ENCODE measurements around the gene KLHL4.
"Not testable (repeated sequence)": the region's sequence is repeated elsewhere in the genome, so short reads cannot be mapped to it uniquely, and the experiment has no call there.

The KLHL4 gene

DNA sequence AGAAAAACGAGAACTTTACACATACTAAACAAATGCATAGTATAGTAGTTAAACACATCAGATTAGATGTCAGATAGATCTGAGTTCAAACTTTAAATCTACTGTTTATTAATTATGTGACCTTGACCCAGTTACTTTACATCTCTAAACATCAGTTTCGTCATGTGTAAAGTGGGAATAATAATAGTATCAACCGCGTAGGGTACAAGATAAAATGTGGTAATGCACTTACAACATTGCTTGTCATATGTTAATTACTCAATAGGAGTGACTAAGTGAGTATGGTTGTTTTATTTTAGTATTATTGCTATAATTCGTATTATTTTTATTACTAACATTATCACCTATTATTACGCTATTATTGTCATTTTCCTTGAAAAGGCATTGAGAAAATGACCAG, 144.2 kb downstream of the KLHL4 start:
- H3K9ac ChIP-seq (ENCODE audit: low read length) = no peak overlapping the region
- no peak overlapping the region for H3K4me3 ChIP-seq (ENCODE audit: low read length)
- H3K36me3 ChIP-seq (ENCODE audit: control insufficient read depth, insufficient read depth, low read length, severe bottlenecking) = no peaks in the 10 kb centered on the region
- H3K9me3 ChIP-seq (ENCODE audit: control insufficient read depth, low read length) = no peaks in the 10 kb centered on the region
- H3K4me1 ChIP-seq (ENCODE audit: control insufficient read depth, insufficient read depth, low read length) = no peaks in the 10 kb centered on the region
- no peak for DNase-seq (ENCODE audit: low read depth)
- H3K27me3 ChIP-seq (replicated peaks; ENCODE audit: control insufficient read depth, insufficient read depth, low read length) = no peaks in the 10 kb centered on the region

DNA sequence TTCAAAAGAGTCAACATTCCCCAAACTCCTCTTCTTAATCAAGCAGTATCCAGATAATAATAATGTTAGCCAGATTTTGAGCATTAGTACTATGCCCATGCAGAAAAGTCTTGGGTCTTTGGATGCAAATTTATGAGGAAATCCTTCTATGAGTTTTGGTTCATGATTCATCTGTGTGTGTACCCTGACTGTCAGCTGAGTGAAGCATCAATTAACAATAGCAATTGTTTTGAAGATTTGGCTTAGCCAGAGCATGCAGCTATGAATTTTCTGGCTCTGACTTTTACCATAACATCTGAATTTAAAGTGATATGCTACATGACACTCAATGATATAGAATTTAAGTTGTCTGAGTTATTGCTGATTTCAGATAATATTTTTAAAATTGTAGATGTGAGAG, 145.8 kb downstream of the KLHL4 start:
- H3K27me3 ChIP-seq (replicated peaks; ENCODE audit: control insufficient read depth, insufficient read depth, low read length) = peaks cover 4% of the 10 kb centered on the region
- no peaks in the 10 kb centered on the region for H3K36me3 ChIP-seq (ENCODE audit: control insufficient read depth, insufficient read depth, low read length, severe bottlenecking)
- no peak overlapping the region for H3K4me3 ChIP-seq (ENCODE audit: low read length)
- H3K9ac ChIP-seq (ENCODE audit: low read length) = no peak overlapping the region
- H3K9me3 ChIP-seq (ENCODE audit: control insufficient read depth, low read length) = no peaks in the 10 kb centered on the region
- DNase-seq (ENCODE audit: low read depth) = no peak
- H3K4me1 ChIP-seq (ENCODE audit: control insufficient read depth, insufficient read depth, low read length) = no peaks in the 10 kb centered on the region

DNA sequence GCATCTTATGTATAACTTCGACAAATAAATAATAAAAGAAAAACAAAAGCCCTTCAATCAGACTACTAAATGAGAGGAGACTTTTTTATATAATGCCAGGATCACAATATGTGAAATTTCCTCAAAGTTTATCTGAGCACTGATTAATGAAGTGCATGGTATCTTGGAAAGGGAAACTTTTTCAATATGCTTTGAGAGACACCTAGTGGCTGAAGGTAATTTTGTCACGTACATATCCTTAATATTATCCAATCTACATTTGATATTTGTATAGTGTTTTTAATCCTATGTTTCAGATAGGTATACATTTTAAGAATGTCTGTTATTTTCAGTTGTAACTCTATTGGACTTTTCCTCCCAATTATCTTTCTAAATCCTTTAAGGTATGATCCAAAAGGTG, 146.8 kb downstream of the KLHL4 start:
- H3K9ac ChIP-seq (ENCODE audit: low read length) = no peak overlapping the region
- H3K27me3 ChIP-seq (replicated peaks; ENCODE audit: control insufficient read depth, insufficient read depth, low read length) = peaks cover 4% of the 10 kb centered on the region
- H3K4me3 ChIP-seq (ENCODE audit: low read length) = no peak overlapping the region
- H3K9me3 ChIP-seq (ENCODE audit: control insufficient read depth, low read length) = no peaks in the 10 kb centered on the region
- peak; percentile 24 for DNase-seq (ENCODE audit: low read depth)
- no peaks in the 10 kb centered on the region for H3K4me1 ChIP-seq (ENCODE audit: control insufficient read depth, insufficient read depth, low read length)
- no peaks in the 10 kb centered on the region for H3K36me3 ChIP-seq (ENCODE audit: control insufficient read depth, insufficient read depth, low read length, severe bottlenecking)

DNA sequence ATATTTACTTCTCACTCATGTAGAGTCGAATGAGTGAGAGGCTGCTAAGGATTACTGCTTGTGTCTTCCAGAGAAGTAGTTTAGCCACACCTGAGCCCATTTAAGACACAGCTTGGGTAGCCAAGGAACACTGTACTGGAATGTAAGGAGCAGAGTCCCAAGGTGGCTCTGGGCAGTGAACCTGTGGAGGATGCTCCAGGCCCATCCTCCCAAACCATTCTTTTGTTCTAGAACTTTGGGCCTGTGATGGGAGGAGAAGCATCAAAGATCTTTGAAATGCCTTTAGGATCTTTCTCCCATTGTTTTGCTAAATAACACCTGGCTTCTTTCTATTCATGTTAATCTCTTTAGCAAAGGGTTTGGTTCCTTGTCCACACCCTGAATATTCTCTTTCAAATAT, 162.2 kb downstream of the KLHL4 start:
- H3K4me1 ChIP-seq (ENCODE audit: control insufficient read depth, insufficient read depth, low read length) = no peaks in the 10 kb centered on the region
- H3K4me3 ChIP-seq (ENCODE audit: low read length) = no peak overlapping the region
- no peaks in the 10 kb centered on the region for H3K36me3 ChIP-seq (ENCODE audit: control insufficient read depth, insufficient read depth, low read length, severe bottlenecking)
- no peaks in the 10 kb centered on the region for H3K9me3 ChIP-seq (ENCODE audit: control insufficient read depth, low read length)
- no peak overlapping the region for H3K9ac ChIP-seq (ENCODE audit: low read length)
- DNase-seq (ENCODE audit: low read depth) = no peak
- H3K27me3 ChIP-seq (replicated peaks; ENCODE audit: control insufficient read depth, insufficient read depth, low read length) = peaks cover 4% of the 10 kb centered on the region

DNA sequence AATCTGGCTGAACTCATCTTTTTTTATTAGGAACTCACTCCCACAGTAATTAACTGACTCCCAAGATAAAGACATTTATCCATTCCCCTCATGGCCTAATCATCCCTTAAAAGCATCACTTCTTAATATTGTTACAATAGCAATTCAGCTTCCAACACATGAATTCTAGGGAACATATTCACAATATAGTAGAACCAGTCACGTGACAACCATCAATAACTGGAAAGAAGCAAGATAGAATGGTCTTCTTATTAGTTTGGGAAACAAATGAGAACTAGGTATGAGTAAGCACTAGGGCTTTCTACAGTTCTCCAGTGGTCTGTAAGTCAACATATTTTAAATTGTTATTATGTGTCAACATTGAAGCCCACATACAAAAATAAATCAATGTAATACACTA, 170.1 kb downstream of the KLHL4 start:
- H3K4me3 ChIP-seq (ENCODE audit: low read length) = no peak overlapping the region
- H3K9me3 ChIP-seq (ENCODE audit: control insufficient read depth, low read length) = peaks cover 2% of the 10 kb centered on the region
- H3K4me1 ChIP-seq (ENCODE audit: control insufficient read depth, insufficient read depth, low read length) = no peaks in the 10 kb centered on the region
- DNase-seq (ENCODE audit: low read depth) = no peak
- no peak overlapping the region for H3K9ac ChIP-seq (ENCODE audit: low read length)
- H3K36me3 ChIP-seq (ENCODE audit: control insufficient read depth, insufficient read depth, low read length, severe bottlenecking) = no peaks in the 10 kb centered on the region
- no peaks in the 10 kb centered on the region for H3K27me3 ChIP-seq (replicated peaks; ENCODE audit: control insufficient read depth, insufficient read depth, low read length)

GRCh38 chrX:87688113-87688748, 170.6 kb downstream of the KLHL4 start:
- H3K27me3 ChIP-seq (replicated peaks; ENCODE audit: control insufficient read depth, insufficient read depth, low read length); H3K9me3 ChIP-seq (ENCODE audit: control insufficient read depth, low read length); H3K36me3 ChIP-seq (ENCODE audit: control insufficient read depth, insufficient read depth, low read length, severe bottlenecking); H3K4me1 ChIP-seq (ENCODE audit: control insufficient read depth, insufficient read depth, low read length); H3K4me3 ChIP-seq (ENCODE audit: low read length); H3K9ac ChIP-seq (ENCODE audit: low read length); DNase-seq (ENCODE audit: low read depth): not testable (repeated sequence)

GRCh38 chrX:87689218-87689617, 171.6 kb downstream of the KLHL4 start:
- not testable (repeated sequence) for H3K36me3 ChIP-seq (ENCODE audit: control insufficient read depth, insufficient read depth, low read length, severe bottlenecking); H3K27me3 ChIP-seq (replicated peaks; ENCODE audit: control insufficient read depth, insufficient read depth, low read length); H3K9ac ChIP-seq (ENCODE audit: low read length); H3K4me3 ChIP-seq (ENCODE audit: low read length); DNase-seq (ENCODE audit: low read depth); H3K9me3 ChIP-seq (ENCODE audit: control insufficient read depth, low read length); H3K4me1 ChIP-seq (ENCODE audit: control insufficient read depth, insufficient read depth, low read length)

DNA sequence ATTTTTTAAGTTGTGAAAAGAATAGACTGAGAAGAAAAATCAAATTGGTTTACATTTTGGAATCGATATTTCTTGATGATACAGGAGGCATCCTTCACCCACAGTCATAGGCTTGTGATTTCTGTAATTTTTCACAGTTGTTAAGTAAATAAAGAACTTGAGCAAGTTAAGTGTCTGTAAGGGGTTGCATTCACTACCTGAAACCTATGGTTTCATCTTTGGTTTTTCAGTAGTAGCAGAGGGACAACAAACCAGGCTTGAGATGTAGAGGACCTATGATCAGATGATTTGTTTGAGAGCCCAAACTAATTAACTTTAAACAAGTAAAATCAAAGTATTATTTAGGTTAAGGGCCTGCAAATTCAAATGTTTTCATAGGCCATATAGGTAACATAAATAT, 175.6 kb downstream of the KLHL4 start:
- DNase-seq (ENCODE audit: low read depth) = no peak
- Histone ChIP-seq H3K36me3 (ENCODE audit: control insufficient read depth, insufficient read depth, low read length, severe bottlenecking) (no peaks in the 10 kb centered on the region), H3K4me1 (ENCODE audit: control insufficient read depth, insufficient read depth, low read length) (no peaks in the 10 kb centered on the region), H3K9ac (ENCODE audit: low read length) (no peak overlapping the region), H3K4me3 (ENCODE audit: low read length) (no peak overlapping the region), H3K27me3 (replicated peaks; ENCODE audit: control insufficient read depth, insufficient read depth, low read length) (peaks cover 4% of the 10 kb centered on the region), H3K9me3 (ENCODE audit: control insufficient read depth, low read length) (peaks cover 2% of the 10 kb centered on the region)

DNA sequence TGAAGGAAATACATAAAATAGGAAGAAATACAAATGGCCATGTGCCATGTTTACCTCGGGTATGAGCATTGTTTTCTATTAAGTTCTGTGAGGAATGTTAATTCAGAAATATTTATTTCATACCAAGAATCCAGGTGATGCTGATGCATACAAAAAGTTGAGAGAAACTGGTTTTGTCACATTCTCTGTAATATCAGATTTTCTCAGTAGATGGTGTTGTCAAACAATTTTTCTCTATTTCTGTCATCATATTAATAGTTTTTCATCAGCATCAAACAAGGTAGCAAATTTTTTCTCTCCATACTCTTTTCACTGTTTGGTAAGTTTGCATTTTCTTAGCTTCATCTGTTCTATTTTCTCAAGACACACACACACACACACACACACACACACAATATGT, 179.8 kb downstream of the KLHL4 start:
- H3K4me1 ChIP-seq (ENCODE audit: control insufficient read depth, insufficient read depth, low read length) = no peaks in the 10 kb centered on the region

DNA sequence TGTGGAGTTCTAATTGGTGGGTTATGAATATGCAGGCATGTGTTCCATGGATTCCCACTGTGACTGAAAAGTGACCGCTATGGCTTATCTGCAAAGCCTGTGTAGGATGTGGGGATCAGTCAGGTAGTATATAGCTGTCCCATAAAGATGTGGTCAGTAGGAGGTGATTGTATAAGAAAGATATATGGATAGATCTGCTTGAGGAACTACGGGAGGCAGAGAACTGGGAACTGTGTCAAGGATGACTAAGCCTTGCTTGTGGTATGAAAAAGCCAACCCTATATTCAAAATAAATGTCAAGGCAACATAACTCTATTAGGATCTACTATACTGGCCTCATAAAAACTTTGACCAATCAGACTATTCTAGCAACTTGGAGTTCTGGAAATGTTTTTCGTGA, 185.2 kb downstream of the KLHL4 start:
- no peak for DNase-seq (ENCODE audit: low read depth)
- no peak overlapping the region for H3K9ac ChIP-seq (ENCODE audit: low read length)
- H3K27me3 ChIP-seq (replicated peaks; ENCODE audit: control insufficient read depth, insufficient read depth, low read length) = no peaks in the 10 kb centered on the region
- H3K9me3 ChIP-seq (ENCODE audit: control insufficient read depth, low read length) = peaks cover under 1% of the 10 kb centered on the region
- H3K36me3 ChIP-seq (ENCODE audit: control insufficient read depth, insufficient read depth, low read length, severe bottlenecking) = no peaks in the 10 kb centered on the region
- no peak overlapping the region for H3K4me3 ChIP-seq (ENCODE audit: low read length)
- H3K4me1 ChIP-seq (ENCODE audit: control insufficient read depth, insufficient read depth, low read length) = no peaks in the 10 kb centered on the region

More for the DNA sequence above, 179.8 kb downstream of the KLHL4 start:
- peaks cover 4% of the 10 kb centered on the region for H3K27me3 ChIP-seq (replicated peaks; ENCODE audit: control insufficient read depth, insufficient read depth, low read length)
- no peak for DNase-seq (ENCODE audit: low read depth)
- no peak overlapping the region for H3K4me3 ChIP-seq (ENCODE audit: low read length)
- H3K9me3 ChIP-seq (ENCODE audit: control insufficient read depth, low read length) = no peaks in the 10 kb centered on the region
- no peak overlapping the region for H3K9ac ChIP-seq (ENCODE audit: low read length)
- H3K36me3 ChIP-seq (ENCODE audit: control insufficient read depth, insufficient read depth, low read length, severe bottlenecking) = no peaks in the 10 kb centered on the region

GRCh38 chrX:87703469-87703868, 185.9 kb downstream of the KLHL4 start:
- H3K9me3 ChIP-seq (ENCODE audit: control insufficient read depth, low read length); H3K36me3 ChIP-seq (ENCODE audit: control insufficient read depth, insufficient read depth, low read length, severe bottlenecking); DNase-seq (ENCODE audit: low read depth); H3K4me1 ChIP-seq (ENCODE audit: control insufficient read depth, insufficient read depth, low read length); H3K9ac ChIP-seq (ENCODE audit: low read length); H3K27me3 ChIP-seq (replicated peaks; ENCODE audit: control insufficient read depth, insufficient read depth, low read length); H3K4me3 ChIP-seq (ENCODE audit: low read length): not testable (repeated sequence)

- H3K9me3 ChIP-seq (ENCODE audit: control insufficient read depth, low read length) = peaks cover 14% of the 10 kb centered on the region
- no peaks in the 10 kb centered on the region for H3K27me3 ChIP-seq (replicated peaks; ENCODE audit: control insufficient read depth, insufficient read depth, low read length)
- no peak overlapping the region for H3K9ac ChIP-seq (ENCODE audit: low read length)
- no peaks in the 10 kb centered on the region for H3K4me1 ChIP-seq (ENCODE audit: control insufficient read depth, insufficient read depth, low read length)
- no peak for DNase-seq (ENCODE audit: low read depth)
- no peaks in the 10 kb centered on the region for H3K36me3 ChIP-seq (ENCODE audit: control insufficient read depth, insufficient read depth, low read length, severe bottlenecking)
- no peak overlapping the region for H3K4me3 ChIP-seq (ENCODE audit: low read length)
Measured at GRCh38 chrX:87706134-87706533, 188.5 kb downstream of the KLHL4 start.

Measured in adipocyte (in vitro differentiated cells).